Thyroid gland (tissue), 4 donors: ENCODE results near the gene OR4F6. TPM values are rescaled to one million over a fixed set of nuclear protein-coding genes. Genes with fewer than 3 reads are reported as not detected.

ENCODE experiments used
- DNase-seq, 2 donors: peaks; one replicate each; pipeline ENCODE4 v3.0.0-alpha.2; 2019
- H3K27ac ChIP-seq, 3 donors: fragments of 200-600 bp; sonication (generic); 1 replicate in 2 of 3; 2 replicates in 1 of 3; pipeline ENCODE4 v1.5.1; 2016 to 2019; ENCODE audit warnings: mild to moderate bottlenecking in 1 of 3, moderate library complexity in 1 of 3
- H3K27me3 ChIP-seq: fragments of 200-600 bp; sonication (generic); one replicate; pipeline ENCODE4 v1.5.1; 2019
- H3K36me3 ChIP-seq, 2 donors: fragments of 200-600 bp; sonication (generic); one replicate each; pipeline ENCODE4 v1.5.1; 2016 to 2019
- H3K4me1 ChIP-seq, 2 donors: fragments of 200-600 bp; sonication (generic); one replicate each; pipeline ENCODE4 v1.5.1; 2017 to 2019
- H3K4me3 ChIP-seq, 3 donors: fragments of 200-600 bp; sonication (generic); replicated peaks in 1 of 3; 1 replicate in 2 of 3; 2 replicates in 1 of 3; pipeline ENCODE4 v1.5.1; 2016; ENCODE audit warnings: mild to moderate bottlenecking in 1 of 3
- H3K9me3 ChIP-seq: fragments of 200-600 bp; sonication (generic); one replicate; pipeline ENCODE4 v1.5.1; 2017
- POLR2A ChIP-seq, 2 donors: fragments of 450-650 bp; IDR thresholded peaks; one replicate each; pipeline ENCODE4 v1.6.1; 2017; ENCODE audit warnings: antibody characterized with exemption in 2 of 2, mild to moderate bottlenecking in 2 of 2, moderate library complexity in 1 of 2
- WGBS, 2 donors: methylation state at CpG; one replicate each; pipeline ENCODE4 v1.1.5; 2017; 5-methylcytosine and 5-hydroxymethylcytosine counted together
- intact Hi-C: fragments of 100-400 bp; cut with DNase I; formaldehyde crosslinking; loops from one replicate; pipeline ENCODE4 v1.15.1; 2023
- small RNA-seq: library from RNA; depleted of rRNA; stranded (forward); fragments of <200 nt; gene quantifications from one replicate; pipeline ENCODE3, GENCODE V24; 2016
- total RNA-seq, 4 donors: library from RNA; depleted of rRNA; stranded (reverse); fragments of >200 nt; gene quantifications; one replicate each; pipeline ENCODE4 v1.2.3, GENCODE V29; 2016
- TF ChIP-seq, protein P1 (sequence below), 6 experiments: fragments of 200-600 bp in 3 of 6; fragments of 450-650 bp in 3 of 6; sonication (generic) in 3 of 6; IDR thresholded peaks; one replicate each; pipeline ENCODE4 v1.5.1; 2016 to 2019; ENCODE audit warnings: antibody characterized with exemption in 6 of 6, mild to moderate bottlenecking in 2 of 6, inconsistent platforms in 1 of 6, moderate library complexity in 1 of 6

Gene OR4F6
- total RNA-seq, 4 donors from 2014 or later, result not detected

DNA sequence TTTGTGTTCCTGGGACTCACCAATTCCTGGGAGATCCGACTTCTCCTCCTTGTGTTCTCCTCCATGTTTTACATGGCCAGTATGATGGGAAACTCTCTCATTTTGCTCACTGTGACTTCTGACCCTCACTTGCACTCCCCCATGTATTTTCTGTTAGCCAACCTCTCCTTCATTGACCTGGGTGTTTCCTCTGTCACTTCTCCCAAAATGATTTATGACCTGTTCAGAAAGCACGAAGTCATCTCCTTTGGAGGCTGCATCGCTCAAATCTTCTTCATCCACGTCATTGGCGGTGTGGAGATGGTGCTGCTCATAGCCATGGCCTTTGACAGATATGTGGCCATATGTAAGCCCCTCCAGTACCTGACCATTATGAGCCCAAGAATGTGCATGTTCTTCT, 25.5 kb downstream of the OR4F6 start:
- Histone ChIP-seq H3K27ac (no peak overlapping the region), H3K27me3 (no peaks in the 10 kb centered on the region), H3K9me3 (no peaks in the 10 kb centered on the region), H3K36me3 (no peaks in the 10 kb centered on the region), H3K4me3 (no peak overlapping the region), H3K4me1 (no peaks in the 10 kb centered on the region)
- DNase-seq, result no peak
- no peak for TF ChIP-seq POLR2A (IDR thresholded peaks at IDR 0.05)
- TF ChIP-seq, protein P1, sequence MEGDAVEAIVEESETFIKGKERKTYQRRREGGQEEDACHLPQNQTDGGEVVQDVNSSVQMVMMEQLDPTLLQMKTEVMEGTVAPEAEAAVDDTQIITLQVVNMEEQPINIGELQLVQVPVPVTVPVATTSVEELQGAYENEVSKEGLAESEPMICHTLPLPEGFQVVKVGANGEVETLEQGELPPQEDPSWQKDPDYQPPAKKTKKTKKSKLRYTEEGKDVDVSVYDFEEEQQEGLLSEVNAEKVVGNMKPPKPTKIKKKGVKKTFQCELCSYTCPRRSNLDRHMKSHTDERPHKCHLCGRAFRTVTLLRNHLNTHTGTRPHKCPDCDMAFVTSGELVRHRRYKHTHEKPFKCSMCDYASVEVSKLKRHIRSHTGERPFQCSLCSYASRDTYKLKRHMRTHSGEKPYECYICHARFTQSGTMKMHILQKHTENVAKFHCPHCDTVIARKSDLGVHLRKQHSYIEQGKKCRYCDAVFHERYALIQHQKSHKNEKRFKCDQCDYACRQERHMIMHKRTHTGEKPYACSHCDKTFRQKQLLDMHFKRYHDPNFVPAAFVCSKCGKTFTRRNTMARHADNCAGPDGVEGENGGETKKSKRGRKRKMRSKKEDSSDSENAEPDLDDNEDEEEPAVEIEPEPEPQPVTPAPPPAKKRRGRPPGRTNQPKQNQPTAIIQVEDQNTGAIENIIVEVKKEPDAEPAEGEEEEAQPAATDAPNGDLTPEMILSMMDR (IDR thresholded peaks at IDR 0.05), result no peak
- intact Hi-C loops, result no loop called here
- WGBS, 2 donors, result 81 to 89% methylated on average over 5 of the region's 5 CpGs

DNA sequence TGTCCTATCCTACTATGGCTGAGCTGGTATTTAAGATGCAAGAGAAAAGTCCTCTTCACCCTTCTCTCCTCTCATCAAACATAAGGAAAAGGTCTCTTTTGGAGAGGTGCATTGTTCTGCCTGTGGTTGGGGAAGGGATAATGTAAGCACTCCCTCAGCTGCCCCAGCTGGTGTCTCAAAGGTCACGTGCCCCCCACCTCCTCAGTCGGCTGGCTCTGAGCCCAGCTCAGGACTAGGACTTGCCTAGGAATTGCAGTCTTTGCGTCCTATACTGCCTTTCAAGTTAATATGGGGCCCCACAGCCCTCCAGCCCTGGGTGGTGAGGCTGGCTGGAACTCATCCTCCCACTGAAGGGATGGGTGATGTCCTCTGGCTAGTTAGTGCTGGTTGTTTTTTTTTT, 38.3 kb downstream of the OR4F6 start:
- no peak for DNase-seq
- intact Hi-C loops, result no loop called here
- H3K36me3 ChIP-seq, result no peaks in the 10 kb centered on the region
- WGBS, 2 donors, result 48 to 59% methylated on average over 3 of the region's 3 CpGs
- H3K4me1 ChIP-seq, result no peaks in the 10 kb centered on the region
- no peaks in the 10 kb centered on the region for H3K27me3 ChIP-seq
- no peak overlapping the region for H3K27ac ChIP-seq
- no peaks in the 10 kb centered on the region for H3K9me3 ChIP-seq
- H3K4me3 ChIP-seq, result no peak overlapping the region
- TF ChIP-seq POLR2A (IDR thresholded peaks at IDR 0.05), result no peak
- TF ChIP-seq, protein P1 (IDR thresholded peaks at IDR 0.05), result no peak

DNA sequence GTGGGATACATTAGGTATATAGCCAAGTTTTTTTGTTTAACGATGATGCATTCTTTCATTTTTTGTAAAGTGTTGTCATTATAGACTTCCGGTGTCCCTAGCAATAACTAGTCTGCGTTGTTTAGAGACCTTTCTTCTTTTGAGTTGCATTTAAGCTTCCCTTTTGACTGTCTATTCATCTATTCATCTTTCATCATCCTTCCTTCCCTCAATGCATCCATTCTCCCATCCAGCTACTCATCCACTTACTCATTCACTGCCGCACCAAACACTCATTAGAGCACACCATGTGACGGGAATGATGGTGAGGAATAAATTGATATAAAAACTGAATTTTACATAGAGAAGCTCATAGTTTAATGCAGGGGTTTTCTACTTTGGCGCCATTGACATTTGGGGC, 41.6 kb downstream of the OR4F6 start:
- no peak for DNase-seq
- no peak for TF ChIP-seq POLR2A (IDR thresholded peaks at IDR 0.05)
- TF ChIP-seq, protein P1 (IDR thresholded peaks at IDR 0.05), result no peak
- Histone ChIP-seq H3K27me3 (no peaks in the 10 kb centered on the region), H3K36me3 (no peaks in the 10 kb centered on the region), H3K4me3 (no peak overlapping the region), H3K9me3 (no peaks in the 10 kb centered on the region), H3K27ac (no peak overlapping the region), H3K4me1 (no peaks in the 10 kb centered on the region)
- WGBS, 2 donors, result 65 to 71% methylated on average over 6 of the region's 6 CpGs
- intact Hi-C loops, result no loop called here

DNA sequence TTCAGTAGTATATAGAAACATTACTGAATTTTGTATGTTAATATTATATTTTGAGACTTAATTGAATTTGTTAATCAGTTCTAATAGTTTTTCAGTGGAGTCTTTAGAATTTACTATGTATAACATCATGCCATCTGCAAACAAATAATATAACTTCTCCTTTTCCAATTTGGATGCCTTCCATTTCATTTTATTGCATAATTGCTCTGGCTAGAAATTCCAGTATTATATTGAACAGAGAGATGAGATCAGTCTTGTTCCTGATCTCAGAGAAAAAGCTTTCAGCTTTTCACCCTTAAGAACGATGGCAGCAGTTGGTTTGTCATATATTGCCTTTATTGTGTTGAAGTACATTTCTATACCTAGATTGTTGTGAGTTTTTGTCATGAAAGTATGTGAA, 49.0 kb downstream of the OR4F6 start:
- no peak for DNase-seq
- 75 to 88% methylated on average over 1 of the region's 1 CpG for WGBS, 2 donors
- H3K36me3 ChIP-seq, result no peaks in the 10 kb centered on the region
- H3K9me3 ChIP-seq, result no peaks in the 10 kb centered on the region
- no peaks in the 10 kb centered on the region for H3K4me1 ChIP-seq
- H3K27me3 ChIP-seq, result no peaks in the 10 kb centered on the region
- intact Hi-C loops, result no loop called here
- no peak overlapping the region for H3K27ac ChIP-seq
- TF ChIP-seq, protein P1 (IDR thresholded peaks at IDR 0.05), result no peak
- TF ChIP-seq POLR2A (IDR thresholded peaks at IDR 0.05), result no peak
- no peak overlapping the region for H3K4me3 ChIP-seq

Small RNA genes lying within 50 kb of the gene (small RNA-seq; reads per million reads assigned to genes)
- not detected for gene RN7SL209P

Other genes with a start within 250 kb of the OR4F6 start
- 10 to 100 TPM; 54.8 to 92.5 (median 71.5) TPM for gene TM2D3, start 151.1 kb upstream of the OR4F6 start, total RNA-seq
- gene TARS3, start 79.0 kb upstream of the OR4F6 start, total RNA-seq, result 10 to 100 TPM; 22.8 to 58.6 (median 26.6) TPM
- not detected for gene OR4F15, start 8.7 kb downstream of the OR4F6 start, total RNA-seq